ENCODE results near the gene TUNAR.

TUNAR gene

DNA sequence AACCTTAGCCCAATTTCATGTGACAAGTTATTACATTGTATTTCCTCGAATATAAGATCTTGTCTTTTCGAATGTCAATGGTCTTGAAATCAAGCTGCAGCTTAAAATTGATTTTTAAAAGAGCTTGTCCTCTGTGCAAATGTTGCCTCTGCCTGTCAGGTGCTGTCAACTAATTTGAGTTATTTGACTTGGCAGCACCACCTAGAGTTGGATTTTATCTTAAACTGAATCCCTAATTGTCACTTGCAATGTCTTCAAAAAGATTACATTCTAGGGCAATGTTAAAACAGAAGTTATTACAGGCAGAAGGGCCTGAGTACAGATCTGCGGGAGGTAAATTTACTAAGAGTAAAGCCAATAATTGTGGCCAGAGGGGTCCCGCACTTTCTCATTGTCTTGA is 26.2 kb upstream of the TUNAR start:
- H3K27ac ChIP-seq (ENCODE audit: insufficient read depth in 1 of 2, low read depth in 1 of 2, low read length in 2 of 2, poor library complexity in 1 of 2, severe bottlenecking in 2 of 2): no peak overlapping the region
- ChIA-PET CTCF (no interaction called here), POLR2A (no interaction called here)
- DNase-seq: no peak
- 87% methylated on average over 4 of the region's 4 CpGs for WGBS (ENCODE audit: insufficient coverage)
- H3K36me3 ChIP-seq (ENCODE audit: control insufficient read depth in 4 of 4, insufficient read depth in 4 of 4, low read length in 3 of 4): no peaks in the 10 kb centered on the region
- H3K9me3 ChIP-seq (ENCODE audit: control extremely low read depth in 1 of 5, control insufficient read depth in 4 of 5, insufficient read depth in 2 of 5, low read depth in 1 of 5, low read length in 4 of 5): peaks cover 0 to 5% (median 0%) of the 10 kb centered on the region in 5 experiments
- no peak overlapping the region for H3K4me3 ChIP-seq (ENCODE audit: control insufficient read depth in 1 of 7, extremely low read depth in 1 of 7, insufficient read depth in 4 of 7, low read depth in 2 of 7, low read length in 6 of 7)
- H3K27me3 ChIP-seq (replicated peaks in 2 of 5; ENCODE audit: control insufficient read depth in 4 of 5, insufficient read depth in 5 of 5, low read length in 4 of 5): peaks cover 0 to 5% (median 0%) of the 10 kb centered on the region in 5 experiments
- no peaks in the 10 kb centered on the region for H3K4me1 ChIP-seq (ENCODE audit: control extremely low read depth in 1 of 4, control insufficient read depth in 4 of 4, insufficient read depth in 4 of 4, low read length in 3 of 4)

DNA sequence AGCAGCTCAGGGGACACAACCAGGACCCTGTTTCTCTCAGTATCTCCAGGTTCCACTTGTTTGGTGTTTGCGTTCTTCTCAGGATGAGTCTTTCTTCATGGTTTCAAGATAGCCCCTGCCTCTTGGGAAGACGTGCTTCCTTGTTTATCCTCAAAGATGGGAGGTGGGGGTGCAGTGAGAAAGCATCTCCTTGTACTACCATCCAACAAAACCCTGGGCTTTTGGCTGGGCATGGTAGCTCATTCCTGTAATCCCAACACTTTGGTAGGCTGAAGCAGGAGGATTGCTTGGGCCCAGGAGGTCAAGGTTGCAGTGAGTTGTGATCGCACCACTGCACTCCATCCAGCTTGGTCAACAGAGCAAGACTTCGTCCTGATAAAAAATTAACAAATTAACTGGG is 21.0 kb upstream of the TUNAR start:
- Histone ChIP-seq H3K4me3 (ENCODE audit: control insufficient read depth in 1 of 7, extremely low read depth in 1 of 7, insufficient read depth in 4 of 7, low read depth in 2 of 7, low read length in 6 of 7) (no peak overlapping the region), H3K27me3 (replicated peaks in 2 of 5; ENCODE audit: control insufficient read depth in 4 of 5, insufficient read depth in 5 of 5, low read length in 4 of 5) (no peaks in the 10 kb centered on the region), H3K9me3 (ENCODE audit: control extremely low read depth in 1 of 5, control insufficient read depth in 4 of 5, insufficient read depth in 2 of 5, low read depth in 1 of 5, low read length in 4 of 5) (peaks cover 0 to 4% (median 0%) of the 10 kb centered on the region in 5 experiments), H3K27ac (ENCODE audit: insufficient read depth in 1 of 2, low read depth in 1 of 2, low read length in 2 of 2, poor library complexity in 1 of 2, severe bottlenecking in 2 of 2) (no peak overlapping the region), H3K36me3 (ENCODE audit: control insufficient read depth in 4 of 4, insufficient read depth in 4 of 4, low read length in 3 of 4) (no peaks in the 10 kb centered on the region), H3K4me1 (ENCODE audit: control extremely low read depth in 1 of 4, control insufficient read depth in 4 of 4, insufficient read depth in 4 of 4, low read length in 3 of 4) (no peaks in the 10 kb centered on the region)
- ChIA-PET POLR2A (interaction anchor here (0.7 kb wide), 1 partner anchor 602 kb away, joined by 4 read pairs; no protein-coding TSS in a partner anchor), CTCF (no interaction called here)
- WGBS (ENCODE audit: insufficient coverage): 100% methylated on average over 2 of the region's 4 CpGs
- DNase-seq: no peak

- H3K27ac ChIP-seq (ENCODE audit: insufficient read depth in 1 of 2, low read depth in 1 of 2, low read length in 2 of 2, poor library complexity in 1 of 2, severe bottlenecking in 2 of 2): no peak overlapping the region
- ChIA-PET CTCF (no interaction called here), POLR2A (no interaction called here)
- no peak for DNase-seq
- H3K4me1 ChIP-seq (ENCODE audit: control extremely low read depth in 1 of 4, control insufficient read depth in 4 of 4, insufficient read depth in 4 of 4, low read length in 3 of 4): no peaks in the 10 kb centered on the region
- no peak overlapping the region for H3K4me3 ChIP-seq (ENCODE audit: control insufficient read depth in 1 of 7, extremely low read depth in 1 of 7, insufficient read depth in 4 of 7, low read depth in 2 of 7, low read length in 6 of 7)
- no peaks in the 10 kb centered on the region for H3K27me3 ChIP-seq (replicated peaks in 2 of 5; ENCODE audit: control insufficient read depth in 4 of 5, insufficient read depth in 5 of 5, low read length in 4 of 5)
- WGBS (ENCODE audit: insufficient coverage): no CpG with 5 or more reads among the region's 2 CpGs
- H3K36me3 ChIP-seq (ENCODE audit: control insufficient read depth in 4 of 4, insufficient read depth in 4 of 4, low read length in 3 of 4): no peaks in the 10 kb centered on the region
- no peaks in the 10 kb centered on the region for H3K9me3 ChIP-seq (ENCODE audit: control extremely low read depth in 1 of 5, control insufficient read depth in 4 of 5, insufficient read depth in 2 of 5, low read depth in 1 of 5, low read length in 4 of 5)
Measured at GRCh38 chr14:95857275-95857674, 19.4 kb upstream of the TUNAR start.

- DNase-seq: no peak
Measured at GRCh38 chr14:95858893-95859292, 17.7 kb upstream of the TUNAR start.

GRCh38 chr14:95862243-95862642 is 14.4 kb upstream of the TUNAR start:
- no peak overlapping the region for H3K27ac ChIP-seq (ENCODE audit: insufficient read depth in 1 of 2, low read depth in 1 of 2, low read length in 2 of 2, poor library complexity in 1 of 2, severe bottlenecking in 2 of 2)
- H3K36me3 ChIP-seq (ENCODE audit: control insufficient read depth in 4 of 4, insufficient read depth in 4 of 4, low read length in 3 of 4): no peaks in the 10 kb centered on the region
- H3K27me3 ChIP-seq (replicated peaks in 2 of 5; ENCODE audit: control insufficient read depth in 4 of 5, insufficient read depth in 5 of 5, low read length in 4 of 5): peaks cover 0 to 5% (median 2%) of the 10 kb centered on the region in 5 experiments
- H3K4me3 ChIP-seq (ENCODE audit: control insufficient read depth in 1 of 7, extremely low read depth in 1 of 7, insufficient read depth in 4 of 7, low read depth in 2 of 7, low read length in 6 of 7): no peak overlapping the region
- peaks cover 0 to 2% (median 0%) of the 10 kb centered on the region in 5 experiments for H3K9me3 ChIP-seq (ENCODE audit: control extremely low read depth in 1 of 5, control insufficient read depth in 4 of 5, insufficient read depth in 2 of 5, low read depth in 1 of 5, low read length in 4 of 5)
- no peak for DNase-seq
- H3K4me1 ChIP-seq (ENCODE audit: control extremely low read depth in 1 of 4, control insufficient read depth in 4 of 4, insufficient read depth in 4 of 4, low read length in 3 of 4): no peaks in the 10 kb centered on the region
- POLR2A ChIA-PET: no interaction called here
- CTCF ChIA-PET: no interaction called here
- 24% methylated on average over 3 of the region's 3 CpGs for WGBS (ENCODE audit: insufficient coverage)

More at GRCh38 chr14:95858893-95859292, 17.7 kb upstream of the TUNAR start:
- H3K4me3 ChIP-seq (ENCODE audit: control insufficient read depth in 1 of 7, extremely low read depth in 1 of 7, insufficient read depth in 4 of 7, low read depth in 2 of 7, low read length in 6 of 7): no peak overlapping the region
- no peaks in the 10 kb centered on the region for H3K27me3 ChIP-seq (replicated peaks in 2 of 5; ENCODE audit: control insufficient read depth in 4 of 5, insufficient read depth in 5 of 5, low read length in 4 of 5)
- CTCF ChIA-PET: no interaction called here
- H3K4me1 ChIP-seq (ENCODE audit: control extremely low read depth in 1 of 4, control insufficient read depth in 4 of 4, insufficient read depth in 4 of 4, low read length in 3 of 4): no peaks in the 10 kb centered on the region
- POLR2A ChIA-PET: no interaction called here
- H3K36me3 ChIP-seq (ENCODE audit: control insufficient read depth in 4 of 4, insufficient read depth in 4 of 4, low read length in 3 of 4): no peaks in the 10 kb centered on the region
- 90% methylated on average over 4 of the region's 4 CpGs for WGBS (ENCODE audit: insufficient coverage)
- no peaks in the 10 kb centered on the region for H3K9me3 ChIP-seq (ENCODE audit: control extremely low read depth in 1 of 5, control insufficient read depth in 4 of 5, insufficient read depth in 2 of 5, low read depth in 1 of 5, low read length in 4 of 5)
- no peak overlapping the region for H3K27ac ChIP-seq (ENCODE audit: insufficient read depth in 1 of 2, low read depth in 1 of 2, low read length in 2 of 2, poor library complexity in 1 of 2, severe bottlenecking in 2 of 2)

- CTCF ChIA-PET: no interaction called here
Measured at GRCh38 chr14:95863295-95863694, 13.3 kb upstream of the TUNAR start.

GRCh38 chr14:95869776-95870175 is 6.9 kb upstream of the TUNAR start:
- Histone ChIP-seq H3K4me1 (ENCODE audit: control extremely low read depth in 1 of 4, control insufficient read depth in 4 of 4, insufficient read depth in 4 of 4, low read length in 3 of 4) (no peaks in the 10 kb centered on the region), H3K27ac (ENCODE audit: insufficient read depth in 1 of 2, low read depth in 1 of 2, low read length in 2 of 2, poor library complexity in 1 of 2, severe bottlenecking in 2 of 2) (no peak overlapping the region), H3K36me3 (ENCODE audit: control insufficient read depth in 4 of 4, insufficient read depth in 4 of 4, low read length in 3 of 4) (no peaks in the 10 kb centered on the region), H3K27me3 (replicated peaks in 2 of 5; ENCODE audit: control insufficient read depth in 4 of 5, insufficient read depth in 5 of 5, low read length in 4 of 5) (peaks cover 2 to 31% (median 11%) of the 10 kb centered on the region in 5 experiments), H3K9me3 (ENCODE audit: control extremely low read depth in 1 of 5, control insufficient read depth in 4 of 5, insufficient read depth in 2 of 5, low read depth in 1 of 5, low read length in 4 of 5) (peaks cover 0 to 9% (median 0%) of the 10 kb centered on the region in 5 experiments), H3K4me3 (ENCODE audit: control insufficient read depth in 1 of 7, extremely low read depth in 1 of 7, insufficient read depth in 4 of 7, low read depth in 2 of 7, low read length in 6 of 7) (no peak overlapping the region)
- POLR2A ChIA-PET: no interaction called here
- CTCF ChIA-PET: no interaction called here
- DNase-seq: no peak
- WGBS (ENCODE audit: insufficient coverage): 90% methylated on average over 5 of the region's 6 CpGs

More at GRCh38 chr14:95863295-95863694, 13.3 kb upstream of the TUNAR start:
- DNase-seq: no peak
- Histone ChIP-seq H3K27me3 (replicated peaks in 2 of 5; ENCODE audit: control insufficient read depth in 4 of 5, insufficient read depth in 5 of 5, low read length in 4 of 5) (peaks cover 0 to 5% (median 3%) of the 10 kb centered on the region in 5 experiments), H3K9me3 (ENCODE audit: control extremely low read depth in 1 of 5, control insufficient read depth in 4 of 5, insufficient read depth in 2 of 5, low read depth in 1 of 5, low read length in 4 of 5) (peaks cover 0 to 2% (median 0%) of the 10 kb centered on the region in 5 experiments), H3K4me1 (ENCODE audit: control extremely low read depth in 1 of 4, control insufficient read depth in 4 of 4, insufficient read depth in 4 of 4, low read length in 3 of 4) (no peaks in the 10 kb centered on the region), H3K4me3 (ENCODE audit: control insufficient read depth in 1 of 7, extremely low read depth in 1 of 7, insufficient read depth in 4 of 7, low read depth in 2 of 7, low read length in 6 of 7) (no peak overlapping the region), H3K27ac (ENCODE audit: insufficient read depth in 1 of 2, low read depth in 1 of 2, low read length in 2 of 2, poor library complexity in 1 of 2, severe bottlenecking in 2 of 2) (no peak overlapping the region), H3K36me3 (ENCODE audit: control insufficient read depth in 4 of 4, insufficient read depth in 4 of 4, low read length in 3 of 4) (no peaks in the 10 kb centered on the region)
- POLR2A ChIA-PET: no interaction called here
- WGBS (ENCODE audit: insufficient coverage): 90% methylated on average over 4 of the region's 4 CpGs
